22Rv1 (cell line): Measurements from ENCODE around the gene CEP290.

ENCODE experiments used
- ZFX ChIP-seq: fragments of 450-650 bp; IDR thresholded peaks from 2 replicates; pipeline ENCODE4 v1.6.1; 2017; ENCODE audit warnings: antibody characterized with exemption, borderline replicate concordance
- TF ChIP-seq, protein P1 (sequence below): fragments of 450-650 bp; IDR thresholded peaks from 2 replicates; pipeline ENCODE4 v1.5.1; 2017; ENCODE audit warnings: mild to moderate bottlenecking

DNA sequence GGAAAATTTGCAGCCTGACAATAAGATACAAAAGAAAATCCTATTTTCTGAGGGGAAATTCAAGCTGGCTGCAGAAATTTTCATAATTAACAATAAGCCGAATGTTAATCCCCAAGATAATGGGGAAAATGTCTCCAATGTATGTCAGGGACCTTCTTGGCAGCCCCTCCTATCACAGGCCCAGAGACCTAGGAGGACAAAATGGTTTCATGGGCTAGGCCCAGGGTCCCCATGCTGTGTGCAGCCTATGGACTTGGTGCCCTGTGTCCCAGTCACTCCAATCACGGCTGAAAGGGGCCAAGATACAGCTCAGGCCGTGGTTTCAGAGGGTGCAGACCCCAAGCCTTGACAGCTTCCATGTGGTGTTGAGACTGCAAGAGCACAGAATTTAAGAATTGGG lies 123.9 kb downstream of the CEP290 start:
- TF ChIP-seq, protein P1, sequence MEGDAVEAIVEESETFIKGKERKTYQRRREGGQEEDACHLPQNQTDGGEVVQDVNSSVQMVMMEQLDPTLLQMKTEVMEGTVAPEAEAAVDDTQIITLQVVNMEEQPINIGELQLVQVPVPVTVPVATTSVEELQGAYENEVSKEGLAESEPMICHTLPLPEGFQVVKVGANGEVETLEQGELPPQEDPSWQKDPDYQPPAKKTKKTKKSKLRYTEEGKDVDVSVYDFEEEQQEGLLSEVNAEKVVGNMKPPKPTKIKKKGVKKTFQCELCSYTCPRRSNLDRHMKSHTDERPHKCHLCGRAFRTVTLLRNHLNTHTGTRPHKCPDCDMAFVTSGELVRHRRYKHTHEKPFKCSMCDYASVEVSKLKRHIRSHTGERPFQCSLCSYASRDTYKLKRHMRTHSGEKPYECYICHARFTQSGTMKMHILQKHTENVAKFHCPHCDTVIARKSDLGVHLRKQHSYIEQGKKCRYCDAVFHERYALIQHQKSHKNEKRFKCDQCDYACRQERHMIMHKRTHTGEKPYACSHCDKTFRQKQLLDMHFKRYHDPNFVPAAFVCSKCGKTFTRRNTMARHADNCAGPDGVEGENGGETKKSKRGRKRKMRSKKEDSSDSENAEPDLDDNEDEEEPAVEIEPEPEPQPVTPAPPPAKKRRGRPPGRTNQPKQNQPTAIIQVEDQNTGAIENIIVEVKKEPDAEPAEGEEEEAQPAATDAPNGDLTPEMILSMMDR: no peak
- TF ChIP-seq ZFX: no peak
